ENCODE data around the gene VWA5A. TPM values are rescaled to one million over a fixed set of nuclear protein-coding genes. Genes with fewer than 3 reads are reported as not detected.

The VWA5A gene
- total RNA-seq, 4 donors from 2014 or later = 10.9 to 31.0 (median 15.0) TPM

- H3K36me3 ChIP-seq = no peaks in the 10 kb centered on the region
- H3K27me3 ChIP-seq = no peaks in the 10 kb centered on the region
- no peaks in the 10 kb centered on the region for H3K4me1 ChIP-seq
- no peak overlapping the region for H3K27ac ChIP-seq
- intact Hi-C loops (cut with DNase I; ENCODE audit: low total_unique reads) = no loop called here
- no peaks in the 10 kb centered on the region for H3K9me3 ChIP-seq
- no peak for TF ChIP-seq CTCF (IDR thresholded peaks at IDR 0.05)
- no peak for DNase-seq
- no peak overlapping the region for H3K4me3 ChIP-seq
These were observed 35.4 kb downstream of the VWA5A start for GRCh38 chr11:124150684-124151083.

- intact Hi-C loops (cut with DNase I; ENCODE audit: low total_unique reads) = no loop called here
- Histone ChIP-seq H3K9me3 (no peaks in the 10 kb centered on the region), H3K27ac (no peak overlapping the region), H3K36me3 (no peaks in the 10 kb centered on the region), H3K4me3 (no peak overlapping the region), H3K4me1 (no peaks in the 10 kb centered on the region), H3K27me3 (no peaks in the 10 kb centered on the region)
- no peak for DNase-seq
- TF ChIP-seq CTCF (IDR thresholded peaks at IDR 0.05) (no peak), POLR2A (IDR thresholded peaks at IDR 0.05) (no peak)
These were observed 37.6 kb downstream of the VWA5A start for GRCh38 chr11:124152770-124153407.

- DNase-seq = no peak
- Histone ChIP-seq H3K27ac (no peak overlapping the region), H3K36me3 (no peaks in the 10 kb centered on the region), H3K9me3 (no peaks in the 10 kb centered on the region), H3K4me1 (no peaks in the 10 kb centered on the region), H3K4me3 (no peak overlapping the region), H3K27me3 (no peaks in the 10 kb centered on the region)
- no peak for TF ChIP-seq CTCF (IDR thresholded peaks at IDR 0.05)
- no peak for TF ChIP-seq POLR2A (IDR thresholded peaks at IDR 0.05)
- intact Hi-C loops (cut with DNase I; ENCODE audit: low total_unique reads) = no loop called here
These were observed 38.6 kb downstream of the VWA5A start for GRCh38 chr11:124153821-124154220.

GRCh38 chr11:124159481-124159880, 44.2 kb downstream of the VWA5A start:
- DNase-seq = no peak
- no peaks in the 10 kb centered on the region for H3K9me3 ChIP-seq
- H3K36me3 ChIP-seq = no peaks in the 10 kb centered on the region
- no peak overlapping the region for H3K4me3 ChIP-seq
- intact Hi-C loops (cut with DNase I; ENCODE audit: low total_unique reads) = no loop called here
- TF ChIP-seq POLR2A (IDR thresholded peaks at IDR 0.05) = no peak
- no peak for TF ChIP-seq CTCF (IDR thresholded peaks at IDR 0.05)
- H3K27me3 ChIP-seq = no peaks in the 10 kb centered on the region
- H3K4me1 ChIP-seq = no peaks in the 10 kb centered on the region
- no peak overlapping the region for H3K27ac ChIP-seq

- Histone ChIP-seq H3K36me3 (no peaks in the 10 kb centered on the region), H3K4me3 (no peak overlapping the region), H3K4me1 (no peaks in the 10 kb centered on the region), H3K27ac (no peak overlapping the region), H3K9me3 (no peaks in the 10 kb centered on the region), H3K27me3 (no peaks in the 10 kb centered on the region)
- intact Hi-C loops (cut with DNase I; ENCODE audit: low total_unique reads) = no loop called here
- DNase-seq = no peak
- no peak for TF ChIP-seq POLR2A (IDR thresholded peaks at IDR 0.05)
- TF ChIP-seq CTCF (IDR thresholded peaks at IDR 0.05) = no peak
These were observed 45.7 kb downstream of the VWA5A start for GRCh38 chr11:124160986-124161385.

Data from uterus (tissue), 4 donors.